Smooth muscle cell (in vitro differentiated cells): ENCODE data around the gene GPD2. TPM values are rescaled to one million over a fixed set of nuclear protein-coding genes. Genes with fewer than 3 reads are reported as not detected.

Experiments used
- DNase-seq: peaks from one replicate; lab custom pipeline; 2025; ENCODE audit not compliant: unreplicated experiment; lab: John Stamatoyannopoulos, UW
- H2AFZ ChIP-seq: fragments of 200-600 bp; sonication (generic); 2 replicates; pipeline ENCODE4 v1.6.0; 2016; ENCODE audit warnings: antibody characterized with exemption, low read depth, mild to moderate bottlenecking
- H3F3A ChIP-seq: fragments of 200-600 bp; sonication (generic); 2 replicates; pipeline ENCODE4 v1.6.0; 2017; ENCODE audit warnings: antibody characterized with exemption, low read depth
- H3K27ac ChIP-seq: fragments of 200-600 bp; sonication (generic); 2 replicates; pipeline ENCODE4 v1.5.1; 2016; ENCODE audit warnings: low read depth, mild to moderate bottlenecking
- H3K27me3 ChIP-seq: fragments of 200-600 bp; sonication (generic); 2 replicates; pipeline ENCODE4 v1.6.1; 2016; ENCODE audit warnings: low read depth, mild to moderate bottlenecking
- H3K36me3 ChIP-seq: fragments of 200-600 bp; sonication (generic); 2 replicates; pipeline ENCODE4 v1.5.1; 2016; ENCODE audit warnings: low read depth
- H3K4me1 ChIP-seq: fragments of 200-600 bp; sonication (generic); 2 replicates; pipeline ENCODE4 v1.5.1; 2016; ENCODE audit warnings: low read depth
- H3K4me2 ChIP-seq: fragments of 200-600 bp; sonication (generic); 2 replicates; pipeline ENCODE4 v1.6.0; 2016; ENCODE audit warnings: mild to moderate bottlenecking
- H3K4me3 ChIP-seq: fragments of 200-600 bp; sonication (generic); 2 replicates; pipeline ENCODE4 v1.5.1; 2016; ENCODE audit warnings: mild to moderate bottlenecking
- H3K79me2 ChIP-seq: fragments of 200-600 bp; sonication (generic); 2 replicates; pipeline ENCODE4 v1.6.0; 2016; ENCODE audit warnings: low read depth, mild to moderate bottlenecking
- H3K9ac ChIP-seq: fragments of 200-600 bp; sonication (generic); 2 replicates; pipeline ENCODE4 v1.6.0; 2016; ENCODE audit warnings: low read depth
- H3K9me3 ChIP-seq: fragments of 200-600 bp; sonication (generic); replicated peaks from 2 replicates; pipeline ENCODE4 v1.5.1; 2016; ENCODE audit warnings: low read depth
- H4K20me1 ChIP-seq: fragments of 200-600 bp; sonication (generic); 2 replicates; pipeline ENCODE4 v1.6.0; 2016; ENCODE audit warnings: low read depth
- WGBS: methylation state at CpG from one replicate; pipeline ENCODE4 v1.1.7; 2016; ENCODE audit warnings: low lambda C conversion rate; 5-methylcytosine and 5-hydroxymethylcytosine counted together
- polyA plus RNA-seq: library from polyadenylated mRNA; unstranded; fragments of >200 nt; fragmentation: Nextera tagmentation; extraction: Ambion mirVana; gene quantifications from 2 replicates; pipeline ENCODE4 v1.2.1, GENCODE V29; 2016
- total RNA-seq: library from RNA; depleted of rRNA; stranded (reverse); fragments of >200 nt; gene quantifications from 2 replicates; pipeline ENCODE4 v1.2.3, GENCODE V29; 2014
- TF ChIP-seq, protein P1 (sequence below): fragments of 200-600 bp; sonication (generic); IDR thresholded peaks from 2 replicates; pipeline ENCODE4 v1.5.1; 2017; ENCODE audit warnings: borderline replicate concordance, mild to moderate bottlenecking, antibody characterized with exemption; ENCODE audit not compliant: insufficient read depth, poor library complexity, severe bottlenecking

The GPD2 gene
- total and polyA plus RNA-seq, 2 experiments from 2014 or later = 5.6 to 25.8 TPM

DNA sequence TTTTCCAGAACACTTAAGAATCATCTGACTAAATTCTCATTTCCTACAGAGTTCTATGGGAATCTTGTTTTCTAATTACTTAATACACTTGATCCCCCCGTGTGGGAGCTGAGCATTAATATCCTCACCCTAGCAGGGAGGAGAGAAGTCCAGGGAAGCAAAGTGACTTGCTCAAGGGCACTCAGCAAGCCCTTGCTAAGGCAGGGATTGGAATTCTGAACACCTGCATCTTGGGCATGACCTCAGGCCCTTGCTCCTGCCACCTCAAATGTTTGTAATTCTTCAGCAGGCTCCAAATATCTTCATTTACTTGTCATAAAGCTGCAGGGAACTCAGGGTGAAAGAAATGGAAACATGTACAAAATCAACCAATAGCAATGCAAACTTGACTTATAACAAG, 162.4 kb downstream of the GPD2 start:
- H3K36me3 ChIP-seq = no peaks in the 10 kb centered on the region
- DNase-seq = no peak
- H3K4me2 ChIP-seq = no peak overlapping the region
- H3K27me3 ChIP-seq = no peaks in the 10 kb centered on the region
- H2AFZ ChIP-seq = no peak overlapping the region
- H3K79me2 ChIP-seq = no peaks in the 10 kb centered on the region
- no peaks in the 10 kb centered on the region for H3K4me1 ChIP-seq
- no peak overlapping the region for H3K9ac ChIP-seq
- 68% methylated on average over 1 of the region's 1 CpG for WGBS
- no peaks in the 10 kb centered on the region for H4K20me1 ChIP-seq
- H3K9me3 ChIP-seq = no peaks in the 10 kb centered on the region
- TF ChIP-seq, protein P1, sequence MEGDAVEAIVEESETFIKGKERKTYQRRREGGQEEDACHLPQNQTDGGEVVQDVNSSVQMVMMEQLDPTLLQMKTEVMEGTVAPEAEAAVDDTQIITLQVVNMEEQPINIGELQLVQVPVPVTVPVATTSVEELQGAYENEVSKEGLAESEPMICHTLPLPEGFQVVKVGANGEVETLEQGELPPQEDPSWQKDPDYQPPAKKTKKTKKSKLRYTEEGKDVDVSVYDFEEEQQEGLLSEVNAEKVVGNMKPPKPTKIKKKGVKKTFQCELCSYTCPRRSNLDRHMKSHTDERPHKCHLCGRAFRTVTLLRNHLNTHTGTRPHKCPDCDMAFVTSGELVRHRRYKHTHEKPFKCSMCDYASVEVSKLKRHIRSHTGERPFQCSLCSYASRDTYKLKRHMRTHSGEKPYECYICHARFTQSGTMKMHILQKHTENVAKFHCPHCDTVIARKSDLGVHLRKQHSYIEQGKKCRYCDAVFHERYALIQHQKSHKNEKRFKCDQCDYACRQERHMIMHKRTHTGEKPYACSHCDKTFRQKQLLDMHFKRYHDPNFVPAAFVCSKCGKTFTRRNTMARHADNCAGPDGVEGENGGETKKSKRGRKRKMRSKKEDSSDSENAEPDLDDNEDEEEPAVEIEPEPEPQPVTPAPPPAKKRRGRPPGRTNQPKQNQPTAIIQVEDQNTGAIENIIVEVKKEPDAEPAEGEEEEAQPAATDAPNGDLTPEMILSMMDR = no peak
- H3F3A ChIP-seq = no peaks in the 10 kb centered on the region
- H3K27ac ChIP-seq = no peak overlapping the region
- H3K4me3 ChIP-seq = no peak overlapping the region

DNA sequence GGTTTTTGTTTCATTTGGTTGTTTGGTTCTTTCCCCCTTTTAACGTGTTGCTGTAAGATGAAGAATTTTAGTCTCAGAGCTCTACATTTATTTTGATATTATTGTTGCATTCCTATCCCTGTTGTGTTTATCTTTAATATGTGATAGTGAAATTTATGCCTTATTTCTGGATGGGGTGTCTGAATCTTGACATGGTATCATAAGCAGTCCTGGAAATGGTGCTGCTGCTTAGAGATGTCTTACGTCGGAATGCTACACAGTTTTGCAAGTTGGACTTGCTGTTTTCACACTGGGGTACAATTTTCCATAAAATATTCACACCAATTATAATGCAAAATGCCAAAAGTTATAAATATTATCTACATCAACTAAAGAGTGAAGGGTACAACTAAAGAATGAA, 164.0 kb downstream of the GPD2 start:
- H3K4me3 ChIP-seq = no peak overlapping the region
- WGBS = 81% methylated on average over 3 of the region's 3 CpGs
- H3K9me3 ChIP-seq = no peaks in the 10 kb centered on the region
- no peaks in the 10 kb centered on the region for H3K79me2 ChIP-seq
- no peak overlapping the region for H2AFZ ChIP-seq
- no peak for DNase-seq
- H3K4me2 ChIP-seq = no peak overlapping the region
- no peaks in the 10 kb centered on the region for H3F3A ChIP-seq
- no peaks in the 10 kb centered on the region for H3K36me3 ChIP-seq
- TF ChIP-seq, protein P1 = no peak
- no peak overlapping the region for H3K9ac ChIP-seq
- H3K27me3 ChIP-seq = no peaks in the 10 kb centered on the region
- no peaks in the 10 kb centered on the region for H3K4me1 ChIP-seq
- H3K27ac ChIP-seq = no peak overlapping the region
- no peaks in the 10 kb centered on the region for H4K20me1 ChIP-seq

- no peaks in the 10 kb centered on the region for H3K79me2 ChIP-seq
- TF ChIP-seq, protein P1 = no peak
- no peaks in the 10 kb centered on the region for H3F3A ChIP-seq
- no peaks in the 10 kb centered on the region for H4K20me1 ChIP-seq
- H2AFZ ChIP-seq = no peak overlapping the region
- H3K27ac ChIP-seq = no peak overlapping the region
- WGBS = 87% methylated on average over 6 of the region's 6 CpGs
- no peak overlapping the region for H3K4me2 ChIP-seq
- no peaks in the 10 kb centered on the region for H3K27me3 ChIP-seq
- no peak for DNase-seq
- H3K4me3 ChIP-seq = no peak overlapping the region
- H3K9me3 ChIP-seq = no peaks in the 10 kb centered on the region
- no peaks in the 10 kb centered on the region for H3K4me1 ChIP-seq
- no peaks in the 10 kb centered on the region for H3K36me3 ChIP-seq
- H3K9ac ChIP-seq = no peak overlapping the region
Measured at GRCh38 chr2:156601855-156602551, 165.8 kb downstream of the GPD2 start.

DNA sequence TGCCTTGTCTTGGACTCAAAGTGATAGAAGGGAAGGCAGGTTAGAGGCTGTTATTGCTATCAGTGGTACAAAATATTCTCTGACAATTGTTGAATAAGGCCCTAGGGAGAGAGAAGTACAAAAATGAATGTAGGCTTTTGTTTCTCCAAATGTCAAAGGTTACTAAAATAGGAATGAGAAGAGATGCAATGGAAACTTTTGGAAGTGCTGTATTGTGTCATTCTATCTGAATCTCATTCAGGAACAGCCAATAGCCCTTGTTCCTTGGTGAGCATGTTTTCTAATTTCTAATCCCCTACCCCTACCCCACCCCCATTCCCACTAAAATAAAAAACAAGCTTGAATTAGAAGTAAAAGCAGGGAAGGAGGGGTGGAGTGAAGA, 166.4 kb downstream of the GPD2 start:
- no peak overlapping the region for H3K27ac ChIP-seq
- H3K4me3 ChIP-seq = no peak overlapping the region
- H3K36me3 ChIP-seq = no peaks in the 10 kb centered on the region
- no peak overlapping the region for H2AFZ ChIP-seq
- H4K20me1 ChIP-seq = no peaks in the 10 kb centered on the region
- TF ChIP-seq, protein P1 = no peak
- no peak for DNase-seq
- H3K27me3 ChIP-seq = no peaks in the 10 kb centered on the region
- H3K9me3 ChIP-seq = no peaks in the 10 kb centered on the region
- no peak overlapping the region for H3K9ac ChIP-seq
- H3F3A ChIP-seq = no peaks in the 10 kb centered on the region
- H3K4me1 ChIP-seq = no peaks in the 10 kb centered on the region
- no peaks in the 10 kb centered on the region for H3K79me2 ChIP-seq
- H3K4me2 ChIP-seq = no peak overlapping the region
